Measurements from ENCODE around the gene SRCAP.

The SRCAP gene

DNA sequence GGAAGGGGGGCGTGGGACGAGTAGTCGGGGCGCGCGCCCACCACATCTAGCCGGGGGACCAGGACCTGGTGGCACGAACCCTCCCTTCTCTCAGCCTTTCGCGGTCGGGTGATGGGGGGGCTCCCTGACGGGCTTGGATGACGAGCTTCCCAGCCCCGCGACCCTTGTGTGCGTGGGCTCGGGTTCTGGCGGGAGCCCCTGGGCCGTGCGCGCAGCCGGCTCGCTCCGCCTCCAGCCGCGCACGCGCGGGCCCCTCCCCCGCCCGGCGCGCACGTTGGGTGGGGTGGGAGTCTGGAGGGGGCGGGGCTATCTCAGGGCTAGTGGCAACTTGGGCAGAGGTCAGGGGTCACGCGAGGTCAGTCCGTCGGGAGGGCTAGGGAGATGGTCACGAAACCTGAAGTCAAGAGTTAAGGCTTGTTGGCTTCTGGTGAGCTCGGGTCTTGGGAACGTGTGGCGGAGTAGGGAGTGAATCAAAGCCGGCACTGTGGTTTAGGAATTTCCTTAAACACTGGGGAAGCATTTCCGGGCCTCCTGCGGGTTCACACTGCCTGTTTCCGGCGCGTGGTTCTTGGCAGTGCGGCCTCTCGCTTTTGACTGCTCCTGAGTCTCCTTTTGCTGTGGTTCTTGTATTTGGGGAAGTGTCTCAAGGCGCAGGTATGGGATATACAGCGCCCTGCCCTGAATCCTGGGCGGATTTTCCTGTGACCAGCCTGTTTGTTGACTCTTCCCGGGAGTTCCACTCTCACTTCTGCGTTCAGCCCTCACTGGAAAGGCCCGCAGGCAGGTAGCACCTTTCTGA lies at the start of gene SRCAP:
SRCAP (plus strand) TSS at position 356 of the 799 bp plus-strand sequence. CDS start 1,654 bp downstream, outside the sequence.
- peak; percentile 85 for DNase-seq

DNA sequence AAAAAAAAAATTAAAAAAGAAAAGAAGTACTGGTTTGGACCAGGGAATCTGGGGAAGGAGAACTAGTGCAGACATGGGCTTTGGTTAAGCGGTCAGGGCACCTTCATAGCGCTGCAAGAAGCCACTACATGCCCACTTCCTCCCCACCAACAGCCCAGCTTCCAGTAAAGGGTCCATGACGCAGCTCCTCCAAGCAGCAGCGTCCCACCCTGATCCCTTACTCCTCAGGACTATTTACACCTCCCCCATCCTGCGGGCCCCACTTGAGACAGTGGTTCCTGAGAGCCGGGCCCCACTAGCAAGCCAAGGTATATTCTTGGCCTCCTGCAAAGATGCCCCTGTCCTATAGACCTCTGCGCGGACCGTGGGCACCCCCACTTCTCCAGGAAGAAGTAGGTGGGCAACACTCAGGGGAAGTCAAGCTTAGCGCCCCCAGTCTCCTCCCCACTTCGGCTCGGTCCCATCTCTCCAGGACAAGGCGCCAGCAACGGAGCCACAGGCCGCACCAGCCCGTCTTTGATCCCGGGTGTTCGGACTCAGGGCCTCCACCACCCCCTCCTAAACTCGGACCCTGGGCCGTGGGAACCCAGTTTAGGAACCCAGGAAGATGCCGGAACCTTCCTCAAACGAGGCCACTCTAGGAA lies 49.1 kb upstream of the SRCAP start:
- no peak for DNase-seq

DNA sequence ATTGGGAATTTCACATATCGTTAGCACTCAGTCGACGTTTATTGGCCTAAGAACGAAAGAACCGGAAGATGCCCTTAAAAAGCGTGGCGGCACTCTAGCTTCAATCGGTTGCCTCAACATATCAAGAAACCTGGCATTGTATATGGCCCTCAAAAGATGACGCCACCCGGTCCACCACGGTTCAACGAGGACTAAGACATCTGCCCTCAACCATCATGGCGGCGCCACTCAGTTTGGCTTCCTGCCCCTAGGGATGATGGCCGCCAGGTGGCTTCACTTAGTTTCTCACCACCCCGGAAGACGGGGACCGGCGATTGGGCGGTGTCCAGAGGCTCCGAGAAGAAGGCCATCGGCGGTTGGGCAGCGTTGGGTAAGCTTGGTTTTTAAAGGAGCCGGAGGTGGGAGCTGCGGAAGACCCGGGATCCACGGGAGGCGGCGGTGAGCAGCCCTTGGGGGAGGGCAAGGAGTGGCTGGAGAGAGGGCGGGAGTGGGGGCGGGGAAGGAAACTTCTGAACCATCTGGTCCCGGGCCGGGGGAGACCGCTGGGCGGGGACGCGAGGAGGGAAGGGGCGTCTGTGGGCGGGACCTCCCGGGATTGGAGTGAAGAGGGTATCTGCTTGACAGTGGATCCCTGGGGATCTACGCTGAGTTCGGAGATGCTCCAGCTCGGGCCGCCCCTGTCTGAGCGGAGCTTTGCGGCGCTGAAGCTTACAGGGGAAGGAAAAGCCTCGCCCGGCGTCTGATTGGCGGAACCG lies 48.4 kb upstream of the SRCAP start, which contains the start of gene PRR14:
PRR14 (plus strand) TSS at position 592 of the 755 bp plus-strand sequence. CDS start 686 bp downstream, outside the sequence.
- DNase-seq: peak; percentile 100

DNA sequence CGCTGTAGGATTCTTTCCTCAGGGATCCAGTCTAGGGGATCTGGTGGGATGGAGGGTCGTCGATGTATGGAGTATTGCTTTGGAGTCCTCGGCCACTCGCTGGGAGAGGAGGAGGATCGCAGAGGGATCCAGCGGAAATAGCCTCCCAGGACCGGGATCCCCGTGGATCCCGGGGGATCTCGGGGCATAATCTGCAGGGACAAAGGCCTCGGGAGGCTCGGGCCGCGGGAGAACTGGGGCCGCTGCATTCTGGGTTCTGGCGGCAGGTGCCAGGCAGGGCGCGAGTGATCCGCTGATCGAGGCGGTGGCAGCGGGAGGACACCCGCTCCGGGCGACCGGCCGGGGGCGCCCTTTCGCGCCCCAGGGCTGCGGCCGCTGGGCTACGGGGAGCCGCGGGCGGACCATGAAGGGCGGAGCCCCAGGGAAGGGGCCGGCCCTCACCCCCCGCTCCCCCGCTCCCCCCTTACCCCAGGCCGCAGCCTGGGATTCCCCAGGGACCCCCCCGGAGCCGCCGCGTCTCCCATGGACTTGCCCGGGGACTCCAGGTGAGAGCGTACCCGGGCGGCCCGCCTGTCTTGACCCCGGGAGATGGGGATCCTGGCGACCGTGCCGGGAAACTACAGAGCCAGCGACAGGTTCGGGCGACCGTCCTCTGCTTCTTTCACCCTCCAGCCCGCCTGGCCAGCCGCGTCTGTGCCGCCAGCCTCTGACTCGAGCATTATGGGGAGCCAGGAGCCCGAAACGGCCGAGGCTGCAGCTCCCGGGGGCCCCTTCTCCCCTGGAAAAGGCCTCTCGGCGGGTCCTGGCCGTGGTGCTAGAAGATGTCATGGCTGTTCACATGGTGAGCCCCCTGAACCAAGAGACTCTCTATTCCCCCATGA lies 47.6 kb upstream of the SRCAP start:
- peak; percentile 73 for DNase-seq

DNA sequence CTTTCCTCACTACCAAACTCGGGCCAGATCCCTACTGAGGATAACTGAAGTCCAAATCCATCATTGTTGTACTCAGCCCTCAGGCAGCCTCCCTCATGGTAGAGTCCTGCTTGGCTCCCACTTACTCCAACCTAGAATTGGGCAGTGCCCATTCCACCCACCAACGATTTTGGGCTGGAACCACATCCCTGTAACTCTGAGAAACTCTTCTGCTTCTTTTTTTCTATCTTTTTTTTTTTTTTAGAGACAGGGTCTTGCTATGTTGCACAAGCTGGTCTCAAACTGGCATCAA lies 47.0 kb upstream of the SRCAP start:
- no peak for DNase-seq

DNA sequence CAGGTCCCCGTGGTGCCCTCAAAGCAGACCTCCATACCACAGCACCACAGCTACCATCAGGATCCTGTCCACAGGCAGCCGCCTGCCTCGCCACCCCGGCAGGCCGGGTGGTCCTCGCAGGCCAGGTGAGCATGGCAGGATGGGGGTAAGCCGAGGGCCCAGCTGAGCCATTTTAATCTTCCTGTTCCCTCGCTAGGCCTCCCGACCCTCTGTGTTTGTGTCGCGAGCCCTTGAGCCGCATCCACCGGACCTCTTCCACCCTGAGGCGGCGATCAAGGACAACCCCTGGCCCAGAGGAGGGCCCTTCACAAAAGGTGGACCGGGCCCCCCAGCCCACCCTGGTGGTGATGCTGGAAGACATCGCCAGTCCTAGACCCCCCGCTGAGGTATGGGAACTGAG lies 46.3 kb upstream of the SRCAP start:
- DNase-seq: no peak

DNA sequence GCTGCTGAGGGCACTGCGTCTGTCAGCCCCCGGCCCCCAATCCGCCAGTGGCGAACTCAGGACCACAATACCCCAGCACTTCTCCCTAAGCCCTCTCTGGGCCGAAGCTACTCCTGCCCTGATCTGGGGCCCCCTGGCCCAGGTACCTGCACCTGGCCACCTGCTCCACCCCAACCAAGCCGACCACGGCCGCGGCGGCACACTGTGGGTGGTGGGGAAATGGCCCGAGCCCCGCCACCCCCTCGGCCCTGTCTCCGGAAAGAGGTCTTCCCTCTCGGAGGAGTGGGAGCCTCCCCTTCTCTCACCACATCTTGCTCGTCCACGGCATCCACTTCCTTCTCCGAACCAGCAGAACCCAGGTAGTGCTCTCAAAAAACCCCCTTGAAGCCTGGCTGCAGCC lies 44.1 kb upstream of the SRCAP start:
- no peak for DNase-seq

DNA sequence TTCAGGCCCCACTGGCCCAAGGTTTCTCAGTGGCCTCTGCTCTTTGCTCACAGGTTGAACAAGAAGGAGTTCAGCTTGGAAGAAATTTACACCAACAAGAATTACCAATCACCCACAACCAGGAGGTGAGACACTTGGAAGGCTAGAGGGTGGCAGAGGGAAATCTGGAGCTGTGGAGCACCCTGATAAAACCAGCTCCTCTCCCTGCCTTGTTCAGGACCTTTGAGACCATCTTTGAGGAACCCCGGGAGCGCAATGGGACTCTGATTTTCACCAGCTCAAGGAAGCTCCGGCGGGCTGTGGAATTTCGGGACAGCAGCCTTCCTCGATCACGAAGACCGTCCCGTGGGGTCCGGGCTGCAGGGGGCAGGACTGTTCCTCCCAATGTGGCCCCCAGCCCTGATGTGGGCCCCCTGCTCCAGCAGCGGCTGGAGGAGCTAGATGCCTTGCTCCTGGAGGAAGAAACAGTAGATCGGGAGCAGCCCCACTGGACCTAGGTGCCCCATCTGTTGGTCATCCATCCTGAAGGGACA lies 43.1 kb upstream of the SRCAP start:
- DNase-seq: no peak

DNA sequence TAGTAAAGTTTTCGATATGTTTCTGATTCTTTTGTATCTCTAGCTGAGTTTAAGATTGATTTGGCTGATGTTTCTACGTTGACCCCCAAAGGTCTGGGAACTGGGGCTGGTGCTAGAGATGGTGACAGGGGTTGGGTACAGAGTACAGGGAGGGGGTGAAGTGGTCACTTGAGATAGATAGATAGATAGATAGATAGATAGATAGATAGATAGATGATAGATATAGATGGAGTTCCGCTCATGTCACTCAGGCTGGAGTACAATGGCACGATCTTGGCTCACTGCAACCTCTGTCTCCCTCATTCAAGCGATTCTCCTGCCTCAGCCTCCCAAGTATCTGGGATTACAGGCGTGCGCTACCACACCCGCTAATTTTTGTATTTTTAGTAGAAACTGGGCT lies 42.6 kb upstream of the SRCAP start:
- DNase-seq: no peak

DNA sequence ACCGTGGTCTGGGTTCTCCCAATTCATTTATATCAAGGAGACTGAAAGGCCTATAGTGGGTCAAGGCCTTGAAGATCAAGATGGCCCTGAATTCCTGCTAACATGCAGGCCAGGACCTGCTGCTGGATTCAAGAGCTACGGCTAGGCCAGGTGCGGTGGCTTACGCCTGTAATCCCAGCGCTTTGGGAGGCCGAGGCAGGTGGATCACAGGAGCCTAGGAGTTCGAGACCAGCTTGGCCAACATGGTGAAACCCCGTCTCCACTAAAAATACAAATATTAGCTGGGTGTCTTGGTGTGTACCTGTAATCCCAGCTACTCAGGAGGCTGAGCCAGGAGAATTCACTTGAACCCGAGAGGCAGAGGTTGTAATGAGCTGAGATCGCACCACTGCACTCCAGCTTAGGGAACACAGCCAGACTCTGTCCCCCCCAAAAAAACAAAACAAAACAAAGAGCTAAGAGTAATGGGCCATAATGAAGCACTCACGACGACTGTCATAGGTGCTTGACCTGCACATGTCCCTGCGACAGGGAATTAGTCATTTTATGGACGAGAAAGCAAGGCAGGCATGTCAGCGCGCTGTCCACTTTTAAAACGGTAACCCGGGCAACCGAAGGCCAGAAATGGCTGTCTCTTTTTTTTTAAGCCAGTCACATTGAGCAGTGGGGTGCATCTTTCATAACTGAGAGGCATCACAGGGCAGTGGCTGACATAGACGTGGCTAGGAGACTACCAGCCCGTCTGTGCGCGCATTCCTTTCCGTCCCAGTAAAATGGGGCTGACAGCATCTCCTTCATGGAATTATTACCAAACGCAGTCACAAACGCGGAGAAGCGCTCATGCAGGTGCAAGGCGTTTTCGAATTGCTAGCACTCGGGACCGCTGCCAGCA lies 41.8 kb upstream of the SRCAP start:
- DNase-seq: no peak

DNA sequence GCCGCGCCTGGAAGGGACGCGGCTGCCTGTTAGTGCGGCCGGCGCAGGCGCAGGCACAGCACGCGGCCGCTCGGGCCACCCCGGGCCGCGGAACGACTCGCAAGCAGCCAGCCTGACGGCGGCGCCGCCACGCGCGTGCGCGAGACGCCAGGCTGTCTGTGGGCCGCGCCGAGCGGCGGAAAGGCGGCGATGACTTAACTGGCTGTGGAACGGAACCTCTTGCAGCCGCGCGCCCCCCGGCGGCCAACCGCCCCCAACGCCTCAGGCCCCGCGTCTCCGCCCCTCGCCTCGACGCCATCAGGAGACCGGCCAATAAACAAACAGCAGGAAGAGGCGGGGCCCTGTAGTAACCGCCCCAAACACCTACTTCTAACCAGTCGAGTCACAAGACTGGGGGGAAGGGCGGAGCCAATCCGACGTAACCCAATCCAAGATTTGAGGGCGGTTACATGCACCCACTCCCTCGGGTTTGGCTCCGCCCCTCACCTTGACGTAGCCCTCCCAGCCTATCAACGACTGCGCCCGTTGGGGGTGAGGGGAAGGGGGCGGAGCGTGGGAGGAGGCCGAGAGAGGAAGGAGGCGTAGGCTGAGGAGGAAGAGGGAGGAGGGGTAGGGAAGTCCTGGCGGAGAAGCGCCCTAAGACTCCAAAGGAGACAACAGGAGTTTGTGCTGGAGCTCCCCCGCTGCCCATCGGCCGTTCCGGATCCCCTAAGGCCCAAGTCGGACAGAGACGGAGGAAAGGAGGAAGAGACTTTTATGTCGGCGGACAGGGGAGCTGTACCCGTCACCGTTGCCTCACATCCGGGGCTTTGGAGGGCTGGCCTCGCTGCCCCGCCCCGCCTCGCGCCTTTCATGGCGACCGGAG lies 40.9 kb upstream of the SRCAP start, which contains the start of gene FBRS:
FBRS (plus strand) TSS at position 566 of the 865 bp plus-strand sequence. CDS start 1,088 bp downstream, outside the sequence.
- peak; percentile 100 for DNase-seq

DNA sequence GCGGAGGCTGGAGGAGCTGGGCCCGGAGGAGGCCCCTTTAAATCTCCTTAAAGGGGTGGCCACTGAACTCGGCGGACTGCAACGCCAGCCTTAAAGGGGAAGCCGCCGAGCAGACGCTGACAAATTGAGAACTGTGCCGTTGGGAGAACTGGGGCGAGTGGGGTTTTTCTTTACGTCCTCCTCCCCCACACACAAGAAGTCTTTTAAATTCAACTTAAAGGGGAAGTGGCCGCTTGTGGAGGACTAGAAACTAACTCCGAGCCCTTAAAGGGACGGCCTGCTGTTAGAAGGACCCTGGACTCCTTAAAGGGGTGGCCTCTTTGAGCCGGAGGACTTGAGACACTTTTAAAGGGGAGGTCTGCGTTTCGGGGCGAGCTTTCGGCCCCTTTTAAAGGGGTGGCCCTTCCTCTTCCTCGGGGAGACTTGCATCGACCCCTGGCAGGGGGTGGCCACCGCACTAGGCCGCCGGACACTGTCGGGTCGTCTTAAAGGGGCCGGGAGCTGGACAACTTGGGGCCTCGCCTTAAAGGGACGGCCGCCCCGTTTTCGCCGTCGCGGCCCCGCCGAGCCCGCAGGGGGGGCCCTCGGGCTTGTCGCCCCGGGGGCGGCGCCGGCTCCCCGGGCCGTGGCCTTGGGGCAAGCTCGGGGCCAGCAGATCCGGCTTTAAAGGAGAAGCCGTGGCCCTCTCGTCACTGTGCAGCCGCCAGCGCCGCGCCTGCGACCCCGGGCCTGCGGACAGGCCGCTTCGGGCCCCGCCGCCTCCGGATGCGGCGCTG lies 40.1 kb upstream of the SRCAP start:
- peak; percentile 98 for DNase-seq

DNA sequence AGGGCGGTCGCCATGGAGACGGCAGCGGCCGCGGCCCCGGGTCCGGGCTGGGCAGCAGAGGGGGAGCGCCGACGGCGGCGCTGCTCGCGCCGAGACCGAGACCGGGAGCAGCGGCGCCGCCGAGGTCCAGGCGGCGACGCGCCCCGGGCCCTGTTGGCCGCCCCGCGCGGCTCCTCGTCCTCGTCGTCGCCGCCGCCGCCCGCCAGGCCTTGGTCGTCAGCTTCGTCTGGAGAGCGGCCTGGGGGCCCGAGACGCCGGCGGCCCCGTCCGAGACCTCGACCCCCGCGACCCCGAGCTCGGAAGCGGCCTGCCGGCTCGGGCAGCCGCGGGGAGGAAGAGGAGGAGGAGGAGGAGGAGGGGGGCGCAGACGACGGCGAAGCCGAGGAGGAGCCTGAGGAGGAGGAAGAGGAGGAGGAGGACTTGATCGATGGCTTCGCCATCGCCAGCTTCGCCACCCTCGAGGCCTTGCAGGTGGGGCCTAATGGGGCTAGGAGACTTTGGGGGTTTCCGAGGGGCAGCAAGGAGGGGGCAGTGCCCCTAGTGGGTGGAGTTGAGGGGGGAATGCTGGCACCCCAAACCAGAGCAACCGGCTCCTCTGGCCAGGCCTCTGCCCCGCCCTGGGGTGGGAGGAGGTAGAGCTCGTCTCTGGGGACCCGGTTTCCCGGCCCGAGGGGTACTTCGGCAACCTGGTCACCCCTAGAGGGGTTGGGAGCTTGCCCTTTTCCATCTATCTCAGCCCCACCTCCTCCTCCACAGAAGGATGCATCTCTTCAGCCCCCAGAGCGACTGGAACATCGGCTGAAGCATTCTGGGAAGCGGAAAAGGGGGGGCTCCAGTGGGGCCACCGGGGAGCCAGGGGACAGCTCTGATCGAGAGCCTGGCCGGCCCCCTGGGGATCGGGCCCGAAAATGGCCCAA lies 39.2 kb upstream of the SRCAP start:
- DNase-seq: no peak

DNA sequence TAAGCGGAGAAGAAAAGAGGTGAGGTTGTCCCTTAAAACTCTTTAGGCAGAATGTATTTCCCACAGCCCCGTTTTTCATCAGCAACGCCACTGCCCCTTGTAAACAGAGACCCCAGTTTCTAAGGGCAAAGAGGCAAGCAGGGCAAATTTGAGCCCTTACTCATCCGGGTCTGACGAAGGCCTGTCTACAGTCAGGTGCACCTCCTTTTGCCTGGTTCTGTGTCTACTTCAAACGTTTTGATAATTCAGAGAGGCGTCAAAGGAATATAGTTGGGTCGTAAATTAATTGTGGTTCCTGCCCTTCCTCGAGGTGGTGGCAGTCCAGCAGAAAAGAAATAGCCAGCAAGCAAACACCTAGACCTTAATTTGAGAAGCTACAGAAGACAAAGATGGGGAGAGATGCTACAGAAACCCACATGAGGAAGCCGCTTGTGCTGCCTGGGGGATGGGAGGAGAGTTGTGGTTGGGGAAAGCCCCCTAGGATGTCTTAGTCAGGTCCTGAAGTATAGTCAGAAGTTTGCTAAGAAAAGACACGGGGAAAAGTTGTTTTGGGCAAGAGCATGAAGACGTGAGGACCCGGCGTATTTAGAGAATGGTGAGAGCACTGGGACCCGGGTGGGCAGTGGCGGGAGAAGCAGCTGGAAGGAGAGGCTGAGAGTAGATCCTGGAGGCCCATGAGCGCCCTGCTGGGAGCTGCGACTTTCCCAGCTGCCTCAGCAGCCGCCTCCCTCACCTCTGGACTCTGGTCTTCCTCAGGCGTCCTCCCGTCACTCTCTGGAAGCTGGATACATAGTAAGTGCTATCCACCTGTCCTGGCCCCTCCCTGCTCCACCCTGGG lies 38.3 kb upstream of the SRCAP start:
- no peak for DNase-seq

DNA sequence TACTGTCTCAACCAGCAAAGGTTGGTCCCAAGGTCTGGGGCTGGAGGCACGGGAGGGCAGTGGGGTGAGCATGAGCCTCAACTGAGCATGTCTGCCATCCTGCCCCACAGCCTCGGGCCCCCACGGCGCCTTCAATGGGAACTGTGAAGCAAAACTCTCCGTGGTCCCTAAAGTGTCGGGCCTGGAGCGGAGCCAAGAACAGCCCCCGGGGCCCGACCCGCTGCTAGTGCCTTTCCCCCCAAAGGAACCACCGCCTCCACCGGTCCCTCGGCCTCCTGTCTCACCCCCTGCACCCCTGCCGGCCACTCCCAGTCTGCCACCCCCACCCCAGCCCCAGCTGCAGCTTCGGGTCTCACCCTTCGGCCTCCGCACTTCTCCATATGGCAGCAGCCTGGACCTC lies 36.5 kb upstream of the SRCAP start:
- DNase-seq: no peak

DNA sequence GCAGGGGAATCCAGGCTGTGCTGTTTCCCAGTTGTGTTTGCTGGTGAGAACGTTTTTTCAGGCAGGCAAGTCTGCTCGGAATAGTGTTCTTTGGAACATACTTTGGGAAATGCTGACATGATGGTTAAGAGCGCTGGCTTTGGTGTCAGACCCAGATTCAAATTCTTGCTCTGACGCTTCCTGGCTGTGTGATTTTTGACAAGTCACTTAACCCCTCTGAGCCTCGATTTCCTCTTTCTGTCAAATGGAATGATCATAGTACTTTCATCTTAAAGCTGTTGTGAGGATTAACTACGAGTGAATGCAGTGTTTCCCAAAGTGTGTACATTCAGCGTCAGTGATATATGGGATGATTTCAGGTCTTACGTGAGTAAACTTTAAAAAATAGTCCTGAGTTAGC lies 35.9 kb upstream of the SRCAP start:
- no peak for DNase-seq

DNA sequence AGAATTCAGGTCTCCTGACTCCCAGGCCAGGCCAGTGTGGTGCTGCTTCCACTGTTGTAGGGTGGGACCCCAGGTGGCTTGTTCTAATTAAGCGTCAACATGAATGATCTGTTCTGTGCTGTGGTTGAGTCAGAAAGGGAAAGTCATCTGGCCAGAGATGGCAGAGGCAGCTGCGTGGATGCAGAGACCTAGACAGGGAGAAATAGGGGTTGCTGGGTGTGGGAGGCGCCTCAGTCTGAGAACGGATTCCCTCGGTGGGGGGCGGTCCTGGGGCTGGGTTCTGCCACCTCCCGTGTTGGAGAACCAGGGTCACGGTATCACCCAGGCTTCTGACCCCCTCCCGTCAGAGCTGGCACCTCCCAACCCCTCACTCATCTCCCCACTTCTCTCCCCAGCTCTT lies 35.2 kb upstream of the SRCAP start:
- DNase-seq: no peak
